GM18511 (cell line): ENCODE results near the gene HMCN1.

Experiments
- ATAC-seq: cut with Tn5 transposase; IDR thresholded peaks from one replicate; pipeline ENCODE4 v1.9.1; 2021; ENCODE audit warnings: mild to moderate bottlenecking, moderate library complexity; ENCODE audit not compliant: unreplicated experiment

The HMCN1 gene

DNA sequence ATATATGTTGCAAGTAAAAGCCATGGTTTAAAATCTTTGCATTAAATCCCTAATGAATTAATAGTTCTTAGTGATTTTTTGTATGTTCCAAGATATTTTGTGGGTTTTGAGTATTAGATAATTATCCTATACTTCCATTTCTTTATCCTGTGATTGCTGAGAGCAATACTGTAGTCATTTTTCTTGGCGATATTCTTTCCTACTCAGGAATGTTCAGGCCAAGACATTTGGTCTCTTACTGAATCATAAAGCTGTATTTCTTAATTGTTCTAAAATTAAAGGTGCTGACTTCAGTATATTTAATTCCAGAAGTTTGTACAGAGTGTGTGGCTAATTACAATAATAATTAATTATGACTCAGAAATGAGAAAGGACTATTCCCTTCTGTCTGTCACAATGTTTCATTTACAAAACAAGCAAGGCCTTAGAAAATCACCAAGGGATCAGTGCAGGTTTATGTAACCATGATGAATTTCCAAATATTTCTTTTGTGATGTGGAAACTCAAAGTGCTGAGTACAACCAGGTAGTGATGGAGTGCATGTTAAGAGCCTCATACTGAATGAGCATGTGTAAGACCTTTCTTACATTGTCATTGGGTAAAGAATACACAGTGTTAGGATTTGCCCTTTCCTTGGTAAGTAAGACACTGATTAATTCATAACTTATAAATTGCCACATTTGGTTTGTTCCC lies 161.2 kb downstream of the HMCN1 start:
- ATAC-seq: no peak

DNA sequence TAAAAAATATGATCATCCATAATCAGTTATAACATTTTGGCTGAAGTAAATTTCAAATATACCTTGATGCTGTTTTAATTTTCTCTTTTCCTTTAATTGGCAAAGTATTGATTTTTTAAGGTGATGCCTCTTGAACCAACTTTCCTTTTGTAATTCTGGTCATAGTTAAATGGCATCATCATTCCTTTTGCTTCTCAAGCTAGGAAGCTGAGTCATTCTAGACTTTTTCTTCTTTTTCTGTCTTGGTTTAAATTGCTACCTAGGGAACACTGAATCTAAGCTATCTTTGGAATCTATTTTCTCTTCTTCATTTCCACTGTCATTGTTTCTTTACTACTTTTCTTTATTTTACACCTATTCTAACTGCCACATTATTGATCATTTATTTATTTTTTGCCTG lies 162.7 kb downstream of the HMCN1 start:
- no peak for ATAC-seq

DNA sequence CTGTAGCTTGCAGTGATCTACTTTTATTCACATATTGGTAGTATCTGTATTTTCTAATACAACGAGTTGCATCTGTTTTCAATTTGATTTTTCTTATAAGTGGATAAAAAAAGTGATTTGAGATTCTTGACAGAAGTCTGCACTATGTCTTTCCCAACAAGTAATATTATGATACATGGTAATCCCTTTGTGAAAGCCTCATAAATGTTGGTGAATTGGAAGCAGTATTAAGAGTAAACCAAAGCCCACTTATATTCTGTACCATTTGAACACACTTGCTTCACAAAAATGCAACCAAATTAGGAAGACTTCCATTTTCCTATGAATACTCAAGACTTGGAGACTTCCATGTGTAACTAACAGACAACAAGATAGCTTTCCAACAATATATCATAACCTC lies 172.0 kb downstream of the HMCN1 start:
- no peak for ATAC-seq

DNA sequence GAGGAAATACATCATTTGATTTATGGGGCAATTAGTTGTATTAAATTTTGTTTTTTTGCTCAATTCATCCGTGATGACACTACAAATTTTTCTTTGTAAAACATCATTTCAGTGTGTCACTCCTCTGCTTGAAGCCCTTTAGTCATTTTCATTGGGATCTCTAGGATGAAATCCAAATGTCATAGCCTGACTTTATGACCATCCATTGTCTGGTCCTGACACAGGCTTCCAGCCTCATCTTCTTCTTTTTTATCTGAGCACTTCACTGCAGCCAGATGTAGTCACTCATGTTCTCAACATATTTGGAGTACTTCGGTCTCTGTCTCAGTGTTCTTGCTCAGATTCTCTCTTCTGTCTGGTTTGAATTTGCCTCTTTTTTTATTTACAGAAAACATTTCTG lies 173.1 kb downstream of the HMCN1 start:
- no peak for ATAC-seq

DNA sequence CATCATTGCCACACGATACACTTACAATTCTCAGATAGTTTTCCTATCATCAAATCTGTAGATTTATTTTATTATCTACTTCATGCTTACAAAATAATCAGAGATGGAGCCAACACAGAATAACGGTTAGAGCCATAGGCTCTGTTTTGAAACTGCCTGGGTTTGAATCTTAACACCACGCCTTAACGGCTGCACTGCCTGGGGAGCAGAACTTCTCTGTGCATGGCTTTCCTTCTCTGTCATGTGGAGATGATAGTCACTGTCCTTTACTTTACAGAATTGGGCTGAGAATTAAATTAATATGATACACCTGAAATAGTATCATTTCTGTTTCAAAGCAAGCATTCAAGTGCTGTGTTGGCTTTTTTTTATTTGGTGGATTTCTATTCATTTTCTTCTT lies 177.8 kb downstream of the HMCN1 start:
- ATAC-seq: no peak

DNA sequence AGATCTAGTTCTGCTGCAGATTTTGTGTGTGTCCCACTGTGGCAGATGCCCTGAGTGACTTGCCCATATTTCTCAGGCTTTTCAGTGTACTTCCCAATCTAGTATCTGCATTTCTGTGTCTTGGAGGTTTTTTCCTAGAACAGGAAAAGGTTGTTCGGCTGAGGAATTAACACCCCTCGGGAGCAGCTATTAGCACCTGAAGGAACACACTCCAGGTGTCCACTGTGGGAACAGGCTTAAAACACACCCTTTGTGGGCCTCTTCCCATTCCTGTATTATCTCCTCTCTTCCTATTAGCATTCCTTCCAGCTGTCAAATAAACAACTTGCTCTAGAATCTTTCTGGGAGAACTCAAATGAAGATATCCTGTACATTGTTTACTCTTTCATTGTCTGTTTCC lies 178.3 kb downstream of the HMCN1 start:
- no peak for ATAC-seq

DNA sequence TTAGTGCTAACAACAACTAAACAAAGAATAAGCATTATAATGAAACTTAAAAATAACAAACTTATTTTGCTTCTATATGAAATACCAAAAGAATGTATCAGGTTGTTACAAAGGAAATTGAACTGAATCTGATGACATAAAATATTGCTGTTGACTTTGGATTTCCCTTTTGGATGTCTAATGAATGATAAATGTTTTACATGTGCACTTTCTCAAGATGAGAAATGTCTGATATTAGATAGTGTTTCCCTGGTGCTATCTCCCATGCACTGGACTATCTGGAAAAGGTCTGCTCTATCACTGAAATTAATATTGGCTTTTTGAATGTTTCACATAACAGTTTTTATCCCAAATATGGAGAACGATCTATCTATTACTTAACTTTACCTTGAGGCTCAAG lies 179.9 kb downstream of the HMCN1 start:
- ATAC-seq: no peak

DNA sequence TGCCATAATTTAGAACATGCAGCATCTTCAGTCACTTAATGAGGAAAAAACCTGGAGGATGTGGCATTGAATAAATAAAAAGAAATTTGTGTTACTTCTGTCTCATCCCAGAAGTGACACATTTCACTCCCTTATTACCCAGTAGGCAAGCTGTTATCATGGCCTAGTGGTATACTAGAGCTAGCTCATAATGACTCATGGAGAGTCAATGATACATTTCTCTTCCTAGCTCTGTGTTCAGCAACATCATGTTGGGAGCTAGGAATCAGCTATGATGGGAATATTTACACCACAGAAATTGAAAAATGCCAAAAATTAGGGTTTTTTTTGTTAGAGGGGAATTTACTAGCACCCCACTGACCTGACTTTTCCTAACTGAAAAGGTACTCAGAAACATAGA lies 182.7 kb downstream of the HMCN1 start:
- ATAC-seq: no peak

DNA sequence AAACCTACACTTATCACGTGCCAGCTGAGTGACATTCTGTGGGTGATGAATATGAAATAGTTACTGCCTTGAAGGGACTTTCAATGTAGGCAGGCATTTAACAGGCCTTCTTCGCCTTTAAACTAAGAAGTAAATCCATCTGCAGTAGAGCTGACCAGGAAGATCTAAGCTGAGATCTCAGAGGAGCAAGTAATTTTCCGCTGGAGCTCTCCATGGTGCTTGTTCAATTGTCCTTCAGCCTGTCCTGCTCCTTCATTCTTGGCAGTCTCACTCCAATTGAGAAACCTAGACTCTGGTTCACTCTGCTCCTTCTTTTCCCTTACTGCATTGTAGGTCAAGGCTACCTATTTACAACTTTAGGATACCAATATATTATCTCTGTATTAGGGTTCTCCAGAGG lies 183.5 kb downstream of the HMCN1 start:
- no peak for ATAC-seq

DNA sequence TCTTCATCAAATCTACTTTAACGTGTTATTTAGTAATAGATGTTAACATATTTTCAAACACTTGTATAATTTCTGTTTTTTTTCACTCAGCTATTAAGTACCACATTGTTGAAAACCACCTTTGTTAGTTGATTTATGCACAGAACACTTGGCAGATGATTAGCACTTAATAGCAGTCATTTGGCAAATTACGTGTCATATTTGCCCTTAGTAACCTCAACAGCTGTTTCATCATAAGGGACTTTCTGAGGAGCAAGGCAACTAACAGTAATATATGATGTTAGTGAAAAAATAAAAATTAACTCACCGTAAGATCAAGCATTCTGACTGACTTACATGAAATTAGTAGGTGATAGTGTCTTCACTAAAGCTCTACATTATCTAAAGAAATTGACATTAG lies 186.4 kb downstream of the HMCN1 start:
- peak; percentile 65 for ATAC-seq

DNA sequence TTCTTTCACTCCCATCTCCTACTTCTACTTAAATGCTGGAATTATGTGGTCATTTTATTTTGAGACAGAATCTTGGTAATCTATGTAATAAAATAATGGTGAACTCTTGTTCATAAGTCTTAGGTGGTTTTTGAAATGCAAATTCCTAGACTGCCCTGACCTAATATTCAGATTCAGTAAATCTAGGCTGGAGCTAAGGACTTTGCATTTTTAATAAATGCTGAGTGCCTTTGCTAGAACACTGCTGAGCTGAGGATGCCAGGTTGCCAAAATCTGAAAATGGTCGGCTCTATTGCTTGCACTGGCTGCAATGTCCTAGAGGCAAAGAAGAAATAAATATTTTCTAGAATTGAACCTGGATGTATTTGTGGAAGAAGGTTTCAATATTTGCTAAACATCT lies 187.4 kb downstream of the HMCN1 start:
- ATAC-seq: no peak

DNA sequence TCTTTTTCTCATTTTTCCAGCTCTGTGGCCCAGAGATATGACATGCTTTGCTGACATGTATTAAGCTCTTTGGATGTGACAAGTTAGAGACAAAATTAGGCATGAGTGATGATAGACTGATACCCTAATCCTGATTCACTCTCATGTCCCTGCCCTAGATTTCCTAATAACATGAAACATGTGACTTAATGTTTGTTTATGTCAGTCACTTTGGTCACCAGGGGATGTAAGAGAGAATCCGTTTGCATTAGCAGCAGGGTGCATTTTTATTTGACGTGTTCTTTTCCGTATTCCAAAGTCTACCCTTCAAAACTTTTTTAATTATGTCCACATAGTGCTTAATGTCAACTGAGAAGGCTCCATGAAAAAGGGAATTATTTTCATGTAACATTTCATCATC lies 192.4 kb downstream of the HMCN1 start:
- ATAC-seq: no peak

DNA sequence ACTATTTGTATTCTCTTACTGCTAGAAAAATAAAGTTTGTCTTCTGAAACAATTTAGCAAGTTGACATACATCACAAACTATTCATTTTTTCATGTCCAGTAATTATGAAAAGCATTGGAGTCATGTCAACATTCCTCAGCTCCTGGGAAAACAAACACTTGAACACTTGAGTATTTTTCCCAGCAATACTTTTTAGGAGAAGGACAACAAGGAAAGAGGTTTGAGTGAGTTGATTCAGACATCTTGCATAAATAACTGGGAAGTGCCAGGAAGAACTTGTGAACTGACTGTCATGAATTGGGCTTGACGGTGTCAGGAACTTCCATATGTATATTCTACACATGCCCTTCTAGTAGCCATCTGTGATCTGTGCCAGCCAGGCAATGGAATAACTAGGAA lies 195.6 kb downstream of the HMCN1 start:
- no peak for ATAC-seq

DNA sequence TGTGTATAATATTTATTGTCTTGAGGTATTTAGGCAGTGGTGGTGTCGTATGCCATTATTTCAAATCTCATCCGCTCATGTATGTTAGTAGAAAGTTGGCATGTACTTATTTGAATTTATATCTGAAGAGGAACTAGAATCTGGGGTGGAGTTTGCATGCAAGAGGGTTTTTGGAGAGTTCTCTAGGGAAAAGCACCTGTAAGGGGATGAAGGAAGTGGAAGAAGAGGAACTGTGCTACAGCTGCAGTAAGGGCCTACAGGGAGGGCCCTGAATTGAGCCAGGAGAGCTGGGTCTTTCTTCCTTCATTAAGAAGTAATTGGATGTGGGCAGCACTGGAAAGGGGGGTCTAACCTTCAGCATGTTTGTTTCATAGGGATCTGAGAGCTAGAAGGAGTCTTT lies 197.2 kb downstream of the HMCN1 start:
- no peak for ATAC-seq

DNA sequence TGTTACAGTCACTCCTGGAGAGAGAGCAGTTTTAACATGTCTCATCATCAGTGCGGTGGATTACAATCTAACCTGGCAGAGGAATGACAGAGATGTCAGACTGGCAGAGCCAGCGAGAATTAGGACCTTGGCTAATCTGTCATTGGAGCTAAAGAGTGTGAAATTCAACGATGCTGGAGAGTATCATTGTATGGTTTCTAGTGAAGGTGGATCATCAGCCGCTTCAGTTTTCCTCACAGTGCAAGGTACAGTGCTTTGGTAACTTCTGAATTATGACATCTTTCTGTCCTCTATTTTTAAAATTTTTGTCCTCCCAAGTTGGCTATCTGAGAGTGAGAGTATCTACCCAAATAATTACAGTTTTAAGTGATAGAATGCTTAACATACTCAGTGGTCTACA lies 199.4 kb downstream of the HMCN1 start:
- no peak for ATAC-seq

DNA sequence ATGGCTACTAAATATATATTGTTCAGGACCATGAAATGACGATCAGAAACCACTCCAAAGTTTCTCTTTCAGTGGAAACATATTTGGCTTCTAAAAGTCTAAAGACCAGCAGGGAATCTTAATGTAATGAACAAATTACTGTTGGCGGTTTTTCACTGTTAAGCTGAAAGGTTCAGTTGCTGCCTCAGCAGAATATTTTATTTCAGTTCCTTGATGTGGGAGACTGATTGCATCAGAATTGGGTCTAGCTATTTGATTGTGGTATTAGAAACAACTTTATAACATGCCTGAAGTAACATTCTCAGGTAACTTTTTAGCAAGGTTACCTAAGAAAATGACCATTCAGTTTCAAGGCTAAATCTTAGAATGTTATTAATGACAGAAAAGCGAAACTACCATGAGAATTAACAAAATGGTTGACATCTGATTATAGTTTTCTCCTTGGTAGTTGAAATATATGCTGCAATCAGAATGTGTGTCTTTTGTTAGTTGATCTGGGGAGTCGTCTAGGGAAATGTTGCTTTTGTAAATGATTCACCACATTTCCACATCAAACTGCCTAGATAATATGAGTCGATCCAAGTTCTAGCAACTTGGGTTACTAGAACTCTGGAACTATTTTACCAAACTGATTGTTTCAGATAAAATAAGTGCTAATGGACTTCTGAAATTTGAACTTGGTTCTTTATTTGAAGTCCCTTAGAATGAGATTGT lies 200.4 kb downstream of the HMCN1 start:
- no peak for ATAC-seq

DNA sequence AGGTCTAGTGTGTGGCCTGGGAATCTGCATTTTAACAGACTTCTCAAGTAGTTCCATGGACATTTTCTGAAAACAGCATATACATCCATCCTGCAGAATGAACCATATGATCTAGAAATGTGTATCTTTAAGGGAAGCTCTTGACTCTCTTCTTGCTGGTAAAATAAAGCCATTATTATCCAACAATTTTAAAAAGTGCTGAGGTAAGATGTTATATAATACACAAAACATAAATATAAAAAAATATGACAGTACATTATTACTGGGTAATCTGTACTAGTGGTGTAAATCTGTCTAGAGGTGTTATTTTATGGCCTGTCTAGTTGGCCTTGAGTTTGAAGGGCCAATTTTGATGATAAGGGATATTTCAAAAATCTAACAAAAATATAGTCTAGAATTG lies 201.2 kb downstream of the HMCN1 start:
- no peak for ATAC-seq

DNA sequence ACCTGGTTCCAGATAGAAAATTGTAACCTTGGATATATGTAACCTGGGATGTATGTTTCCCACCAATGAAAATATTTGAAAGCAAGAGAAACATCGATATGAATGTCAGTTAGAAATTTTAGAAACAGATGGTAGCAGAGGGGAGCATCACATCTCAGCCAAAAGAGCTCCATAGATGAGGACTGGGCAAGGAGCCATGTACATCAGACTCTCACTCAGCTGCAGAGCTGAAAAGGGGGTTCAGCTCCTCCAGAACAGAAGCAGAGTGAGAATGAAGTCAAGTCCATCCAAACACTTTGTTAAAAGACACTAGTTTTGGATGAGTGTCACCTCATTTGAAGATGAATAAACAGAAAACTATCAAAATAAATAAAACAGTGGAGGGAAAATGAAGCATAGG lies 202.4 kb downstream of the HMCN1 start:
- no peak for ATAC-seq

DNA sequence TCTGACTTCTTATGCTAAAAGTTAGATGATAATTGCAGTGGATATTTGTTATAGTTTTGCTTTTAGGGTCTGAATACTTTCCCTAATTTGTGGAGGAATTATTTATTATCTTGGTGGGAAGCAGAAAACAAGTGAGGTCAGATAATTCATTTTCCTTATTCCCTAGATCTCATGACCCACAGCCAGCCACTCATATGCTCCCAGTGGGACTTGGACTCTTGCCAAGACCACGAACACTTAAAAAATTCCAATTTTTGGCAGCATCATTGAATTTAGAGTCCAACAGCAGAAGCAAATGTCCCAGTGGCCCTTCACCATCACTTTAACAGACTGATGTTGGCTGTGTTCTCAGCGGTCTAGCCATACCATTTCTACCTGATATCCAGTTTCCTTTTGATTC lies 204.2 kb downstream of the HMCN1 start:
- no peak for ATAC-seq

DNA sequence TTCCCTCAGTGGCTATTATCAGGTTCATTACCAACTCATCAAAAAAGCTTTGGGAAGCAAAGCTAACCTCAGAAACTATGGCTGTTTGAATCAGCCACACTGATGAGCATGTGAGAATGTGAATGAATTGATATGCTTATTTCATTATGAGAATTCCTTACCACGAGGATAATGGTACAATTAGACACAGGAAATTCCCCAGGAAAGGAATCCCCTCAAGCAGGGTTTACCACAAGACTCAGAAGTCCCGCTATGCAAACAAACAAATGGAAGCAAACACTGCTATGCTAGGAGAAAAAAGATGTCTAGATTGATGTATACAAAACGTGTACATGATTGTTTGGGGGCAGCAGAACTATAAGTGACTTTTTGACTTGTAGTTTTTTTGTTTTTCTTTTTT lies 205.0 kb downstream of the HMCN1 start:
- no peak for ATAC-seq

DNA sequence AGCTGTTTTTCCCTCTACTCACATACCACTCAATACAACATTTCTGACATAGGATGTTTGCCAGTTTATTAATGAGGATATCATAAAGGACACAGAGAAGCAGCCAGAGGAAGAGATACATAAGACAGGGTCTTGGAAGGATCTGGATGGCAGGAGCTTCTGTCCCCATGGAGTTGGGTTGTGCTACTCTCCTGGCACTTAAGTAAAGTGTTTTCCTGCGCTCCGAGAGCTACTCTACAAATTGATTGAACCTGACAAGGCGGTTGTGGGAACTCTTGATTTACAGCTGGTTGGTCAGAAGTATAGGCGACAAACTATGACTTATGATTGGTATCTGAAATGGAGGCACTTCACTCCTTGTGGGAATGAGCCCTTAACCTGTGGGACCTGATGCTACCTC lies 208.8 kb downstream of the HMCN1 start:
- no peak for ATAC-seq

DNA sequence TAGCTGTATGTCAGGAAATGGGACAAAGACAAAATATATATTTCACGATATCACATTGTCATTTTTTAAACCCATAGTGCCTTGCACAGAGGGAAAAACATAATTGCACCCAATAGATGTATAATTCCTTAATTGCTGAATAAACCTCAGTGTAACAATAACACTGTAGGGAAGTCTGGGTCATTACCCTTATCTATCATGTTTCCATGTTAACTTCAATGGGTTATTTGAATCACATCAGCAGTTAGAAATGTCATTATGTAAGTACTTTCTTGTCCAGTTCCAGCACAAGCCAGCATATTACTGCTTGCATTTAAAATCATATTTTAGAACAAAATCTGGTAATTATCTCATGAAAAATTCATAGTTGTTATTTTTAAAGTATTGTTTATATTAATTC lies 222.7 kb downstream of the HMCN1 start:
- no peak for ATAC-seq
